Ammon's horn (tissue), 1 donor: ENCODE results near the gene ABCD2.
"Not testable (repeated sequence)": the region's sequence is repeated elsewhere in the genome, so short reads cannot be mapped to it uniquely, and the experiment has no call there.

Experiments
- DNase-seq: peaks from one replicate; pipeline ENCODE4 v3.0.0-alpha.2; 2016; ENCODE audit warnings: low spot score

ABCD2 gene

GRCh38 chr12:39538679-39539104 lies 80.9 kb downstream of the ABCD2 start:
- DNase-seq, result no peak

GRCh38 chr12:39533951-39534350 lies 85.7 kb downstream of the ABCD2 start:
- no peak for DNase-seq

- DNase-seq, result no peak
Observed at GRCh38 chr12:39532448-39532847, 87.2 kb downstream of the ABCD2 start.

DNA sequence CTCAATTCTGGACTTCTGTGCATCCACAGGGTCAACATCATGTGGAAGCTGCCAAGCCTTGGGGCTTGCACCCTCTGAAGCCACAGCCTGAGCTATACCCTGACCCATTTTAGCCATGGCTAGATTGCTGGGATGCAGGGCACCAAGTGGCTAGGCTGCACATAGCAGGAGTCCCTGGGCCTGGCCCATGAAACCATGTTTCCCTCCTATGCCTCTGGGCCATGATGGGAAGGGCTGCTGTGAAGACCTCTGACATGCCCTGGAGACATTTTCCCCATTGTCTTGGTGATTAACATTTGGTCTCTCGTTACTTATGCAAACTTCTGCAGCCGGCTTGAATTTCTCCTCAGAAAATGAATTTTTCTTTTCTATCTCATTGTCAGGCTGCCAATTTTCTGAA lies 92.6 kb downstream of the ABCD2 start:
- no peak for DNase-seq

DNA sequence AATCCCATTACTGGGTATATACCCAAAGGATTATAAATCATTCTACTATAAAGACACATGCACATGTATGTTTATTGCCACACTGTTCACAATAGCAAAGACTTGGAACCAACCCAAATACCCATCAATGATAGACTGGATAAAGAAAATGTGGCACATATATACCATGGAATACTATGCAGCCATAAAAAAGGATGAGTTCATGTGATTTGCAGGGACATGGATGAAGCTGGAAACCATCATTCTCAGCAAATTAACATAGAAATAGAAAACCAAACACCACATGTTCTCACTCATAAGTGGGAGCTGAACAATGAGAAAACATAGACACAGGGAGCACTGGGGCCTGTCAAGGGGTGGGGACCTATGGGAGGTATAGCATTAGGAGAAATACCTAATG lies 97.4 kb downstream of the ABCD2 start:
- DNase-seq, result not testable (repeated sequence)

DNA sequence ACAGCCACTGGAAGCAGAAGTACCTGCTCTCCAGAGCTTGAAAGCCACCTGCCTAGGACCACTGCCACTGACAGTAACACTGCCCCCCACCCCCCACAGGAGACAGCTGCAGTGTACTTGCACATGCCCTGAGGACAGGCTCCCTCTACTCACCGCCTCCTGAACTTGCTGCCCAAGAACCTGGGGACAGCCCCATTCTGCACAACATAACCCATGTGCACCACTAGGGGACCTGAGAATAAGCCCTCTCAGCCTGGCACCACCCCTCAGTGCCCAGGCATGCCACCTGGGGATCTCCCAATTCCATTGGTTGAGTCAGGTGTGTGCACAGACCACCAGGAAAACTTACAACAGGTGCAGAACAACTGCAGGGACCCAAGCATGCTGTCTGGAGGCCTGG lies 109.6 kb downstream of the ABCD2 start:
- DNase-seq, result no peak

GRCh38 chr12:39505554-39505953 lies 114.0 kb downstream of the ABCD2 start:
- no peak for DNase-seq

- DNase-seq, result no peak
Observed at GRCh38 chr12:39505023-39505422, 114.6 kb downstream of the ABCD2 start.

DNA sequence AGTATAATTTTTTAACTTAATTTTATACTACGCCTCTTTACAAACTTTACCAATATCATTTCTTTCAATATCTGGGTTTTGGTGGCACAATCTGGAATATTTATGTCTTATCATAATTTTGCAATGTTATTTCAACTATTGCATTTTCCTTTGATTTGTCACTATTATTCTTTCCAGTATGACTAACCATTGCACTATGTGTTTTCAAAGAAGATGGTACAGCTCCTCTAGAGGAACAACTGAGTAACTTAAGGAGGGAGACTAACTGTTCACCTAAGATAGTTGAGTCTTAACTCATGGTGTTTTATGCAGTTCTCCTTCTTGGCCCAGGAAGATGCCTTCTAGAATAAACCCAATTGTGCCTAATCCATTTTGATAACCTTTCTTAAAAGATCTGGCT lies 116.2 kb downstream of the ABCD2 start:
- DNase-seq, result no peak

DNA sequence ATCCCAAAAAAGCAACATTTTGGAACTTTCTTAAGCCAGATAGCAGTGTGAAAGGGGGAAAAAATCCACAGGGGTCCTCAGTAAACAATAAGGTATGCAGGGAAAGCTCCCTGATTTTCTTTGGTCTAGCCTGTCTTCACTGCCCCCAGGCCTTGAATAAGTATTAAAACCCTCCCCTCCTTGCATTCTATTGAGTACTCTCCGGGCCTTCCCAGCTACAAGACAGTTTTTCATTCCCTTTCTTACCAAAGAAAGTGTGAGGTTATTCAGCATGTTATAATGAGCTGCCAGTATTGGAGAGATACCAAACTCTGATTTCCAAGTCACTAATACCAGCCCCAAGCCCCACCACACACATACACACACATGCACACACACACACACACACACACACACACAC lies 116.9 kb downstream of the ABCD2 start:
- no peak for DNase-seq
